Heart left ventricle (tissue), 16 donors: ENCODE results near the gene CBX2. TPM values are rescaled to one million over a fixed set of nuclear protein-coding genes. Genes with fewer than 3 reads are reported as not detected.

Experiments
- ATAC-seq, 4 donors: fragments of 200-7000 bp; cut with Tn5 transposase; one replicate each; pipeline ENCODE4 v1.9.1; 2020 to 2022; ENCODE audit warnings: moderate library complexity in 4 of 4, mild to moderate bottlenecking in 3 of 4, moderate number of reproducible peaks in 1 of 4
- DNase-seq, 5 donors: peaks; one replicate each; pipeline ENCODE4 v3.0.0-alpha.2; 2020
- H3K27ac ChIP-seq, 12 donors: fragments of 200-600 bp; sonication (generic) in 4 of 12; one replicate each; pipeline versions ENCODE4 v1.5.0 to v1.8.0; 2016 to 2022; ENCODE audit warnings: mild to moderate bottlenecking in 2 of 12
- H3K27me3 ChIP-seq, 9 donors: fragments of 200-600 bp; sonication (generic) in 2 of 9; one replicate each; pipeline versions ENCODE4 v1.5.1 to v1.8.0; 2016 to 2022; ENCODE audit warnings: mild to moderate bottlenecking in 3 of 9
- H3K36me3 ChIP-seq, 9 donors: fragments of 200-600 bp; sonication (generic) in 2 of 9; one replicate each; pipeline versions ENCODE4 v1.5.0 to v1.8.0; 2018 to 2022; ENCODE audit warnings: mild to moderate bottlenecking in 2 of 9
- H3K4me1 ChIP-seq, 12 donors: fragments of 200-600 bp; sonication (generic) in 4 of 12; one replicate each; pipeline versions ENCODE4 v1.5.0 to v1.8.0; 2016 to 2022; ENCODE audit warnings: mild to moderate bottlenecking in 3 of 12
- H3K4me3 ChIP-seq, 12 donors: fragments of 200-600 bp; sonication (generic) in 4 of 12; one replicate each; pipeline versions ENCODE4 v1.5.0 to v1.8.0; 2017 to 2022; ENCODE audit warnings: mild to moderate bottlenecking in 9 of 12, moderate library complexity in 4 of 12
- H3K9me3 ChIP-seq, 12 donors: fragments of 200-600 bp; sonication (generic) in 4 of 12; one replicate each; pipeline versions ENCODE4 v1.5.0 to v1.8.0; 2016 to 2022; ENCODE audit warnings: mild to moderate bottlenecking in 1 of 12
- POLR2A ChIP-seq, 2 donors: fragments of 450-650 bp; IDR thresholded peaks; one replicate each; pipeline ENCODE4 v1.6.1; 2017; ENCODE audit warnings: antibody characterized with exemption in 2 of 2, mild to moderate bottlenecking in 2 of 2, moderate library complexity in 2 of 2
- WGBS, 4 donors: extraction: QIAGEN DNeasy Blood & Tissue Kit in 2 of 4; methylation state at CpG; one replicate each; pipeline versions ENCODE4 v1.1.5 to v1.1.7; 2013 to 2018; 5-methylcytosine and 5-hydroxymethylcytosine counted together
- intact Hi-C, 10 donors: fragments of 100-400 bp; cut with DNase I; formaldehyde crosslinking; loops; one replicate each; pipeline versions ENCODE4 v1.11.1 to v1.14.2; 2022
- polyA plus RNA-seq, 2 donors: library from polyadenylated mRNA; stranded (reverse); fragments of 200-250 nt; gene quantifications; one replicate each; pipeline ENCODE4 v1.2.3, GENCODE V29; 2013
- total RNA-seq, 9 donors: library from RNA; depleted of rRNA in 2 of 9; stranded (reverse); fragments of >200 nt in 2 of 9; fragmentation: NEBNext Ultra II Directional in 3 of 9; extraction: Animal tissue kit (Norgen Biotek cat#: 25700) in 3 of 9; gene quantifications; one replicate each; pipeline versions ENCODE4 v1.1.0 to v1.2.4, GENCODE V29; 2016 to 2023
- TF ChIP-seq, protein P1 (sequence below), 12 donors: fragments of 200-600 bp; sonication (generic) in 4 of 12; IDR thresholded peaks; one replicate each; pipeline versions ENCODE4 v1.5.0 to v1.8.0; 2018 to 2022; ENCODE audit warnings: antibody characterized with exemption in 12 of 12, mild to moderate bottlenecking in 5 of 12
- donor health status: ischemic (EF 13 %, LVEDD 7.1; RV severe dilation, severe dysfunction).
- donor health status: healthy with polysubstance abuse.
- donor health status: DM: no; HTN: yes; CAD: no.
- donor health status: DM: no; HTN: no; CAD: no.
- donor health status: ischemic (EF 25% LVEDD 6.9; RV normal size, moderate dysfunction).
- donor health status: ischemic (EF 25% LVEDD 5.7; RV mildly dilated, moderate dysfunction).
- donor health status: healthy.
- donor health status: DM: yes; HTN: yes; CAD: no.
- donor health status: ischemic (EF 35%, LVEDD 5.7; RV mildly dilated, moderate dysfunction).
- donor health status: nonischemic (EF 11% LVEDD 7.7; RV severe dilation, severe dysfunction).
- donor health status: DM: yes; HTN: yes; CAD: no.
- donor health status: PGD.
- donor health status: ischemic (EF 29% LVEDD 5.4; RV normal size, mild dysfunction).
- donor health status: nonischemic (EF 23%, LVEDD 6.1; RV moderate dilation, normal function).

Gene CBX2
- total and polyA plus RNA-seq, 11 donors = 2.4 to 4.3 (median 3.1) TPM

DNA sequence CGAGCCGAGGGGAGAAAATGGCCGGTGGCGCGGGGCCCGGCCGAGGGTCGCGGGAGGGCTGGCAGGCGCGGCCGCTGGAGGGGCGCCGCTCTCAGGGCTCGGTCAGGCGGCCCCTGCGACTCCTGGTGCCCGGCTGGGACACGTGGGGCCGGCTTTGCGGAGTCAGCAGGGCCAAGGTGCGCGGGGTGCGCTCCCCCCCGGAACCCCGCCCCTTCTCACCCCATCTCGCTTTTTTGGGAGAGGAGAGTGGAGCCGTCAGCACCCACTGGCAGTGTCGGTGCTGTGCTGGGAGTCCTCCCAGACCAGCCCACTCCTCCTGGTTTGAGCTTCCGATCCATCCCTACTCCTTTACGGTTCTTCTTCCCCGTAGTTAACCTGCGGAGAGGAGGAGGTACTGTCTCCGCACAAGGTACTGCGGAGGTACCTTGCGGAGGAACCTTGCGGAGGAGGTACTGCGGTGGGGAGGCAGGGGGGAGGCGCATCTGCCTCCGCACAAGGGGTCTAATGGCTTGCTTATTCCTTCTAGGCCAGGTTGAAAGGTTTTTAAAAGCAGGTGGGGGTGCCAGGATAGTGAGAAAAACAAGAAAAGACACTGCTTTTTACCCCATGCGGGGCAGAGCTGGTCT, 38.0 kb downstream of the CBX2 start:
- Histone ChIP-seq H3K4me3 (no peak overlapping the region), H3K9me3 (no peaks in the 10 kb centered on the region), H3K36me3 (no peaks in the 10 kb centered on the region), H3K27me3 (peaks cover 42 to 70% (median 53%) of the 10 kb centered on the region in 9 donors), H3K27ac (no peak overlapping the region), H3K4me1 (peaks cover 4 to 65% (median 38%) of the 10 kb centered on the region in 12 donors)
- ATAC-seq (no peak), DNase-seq (no peak)
- intact Hi-C loops = loop anchor here in 1 of 10 donors (5.0 kb wide), 1 partner anchor 56 kb away; no protein-coding TSS in a partner anchor
- TF ChIP-seq POLR2A (IDR thresholded peaks at IDR 0.05) = no peak
- TF ChIP-seq, protein P1, sequence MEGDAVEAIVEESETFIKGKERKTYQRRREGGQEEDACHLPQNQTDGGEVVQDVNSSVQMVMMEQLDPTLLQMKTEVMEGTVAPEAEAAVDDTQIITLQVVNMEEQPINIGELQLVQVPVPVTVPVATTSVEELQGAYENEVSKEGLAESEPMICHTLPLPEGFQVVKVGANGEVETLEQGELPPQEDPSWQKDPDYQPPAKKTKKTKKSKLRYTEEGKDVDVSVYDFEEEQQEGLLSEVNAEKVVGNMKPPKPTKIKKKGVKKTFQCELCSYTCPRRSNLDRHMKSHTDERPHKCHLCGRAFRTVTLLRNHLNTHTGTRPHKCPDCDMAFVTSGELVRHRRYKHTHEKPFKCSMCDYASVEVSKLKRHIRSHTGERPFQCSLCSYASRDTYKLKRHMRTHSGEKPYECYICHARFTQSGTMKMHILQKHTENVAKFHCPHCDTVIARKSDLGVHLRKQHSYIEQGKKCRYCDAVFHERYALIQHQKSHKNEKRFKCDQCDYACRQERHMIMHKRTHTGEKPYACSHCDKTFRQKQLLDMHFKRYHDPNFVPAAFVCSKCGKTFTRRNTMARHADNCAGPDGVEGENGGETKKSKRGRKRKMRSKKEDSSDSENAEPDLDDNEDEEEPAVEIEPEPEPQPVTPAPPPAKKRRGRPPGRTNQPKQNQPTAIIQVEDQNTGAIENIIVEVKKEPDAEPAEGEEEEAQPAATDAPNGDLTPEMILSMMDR (IDR thresholded peaks at IDR 0.05) = no peak
- 57 to 83% (median 68%) methylated on average over 20 to 41 of the region's 41 CpGs for whole genome bisulfite sequencing, 4 donors

DNA sequence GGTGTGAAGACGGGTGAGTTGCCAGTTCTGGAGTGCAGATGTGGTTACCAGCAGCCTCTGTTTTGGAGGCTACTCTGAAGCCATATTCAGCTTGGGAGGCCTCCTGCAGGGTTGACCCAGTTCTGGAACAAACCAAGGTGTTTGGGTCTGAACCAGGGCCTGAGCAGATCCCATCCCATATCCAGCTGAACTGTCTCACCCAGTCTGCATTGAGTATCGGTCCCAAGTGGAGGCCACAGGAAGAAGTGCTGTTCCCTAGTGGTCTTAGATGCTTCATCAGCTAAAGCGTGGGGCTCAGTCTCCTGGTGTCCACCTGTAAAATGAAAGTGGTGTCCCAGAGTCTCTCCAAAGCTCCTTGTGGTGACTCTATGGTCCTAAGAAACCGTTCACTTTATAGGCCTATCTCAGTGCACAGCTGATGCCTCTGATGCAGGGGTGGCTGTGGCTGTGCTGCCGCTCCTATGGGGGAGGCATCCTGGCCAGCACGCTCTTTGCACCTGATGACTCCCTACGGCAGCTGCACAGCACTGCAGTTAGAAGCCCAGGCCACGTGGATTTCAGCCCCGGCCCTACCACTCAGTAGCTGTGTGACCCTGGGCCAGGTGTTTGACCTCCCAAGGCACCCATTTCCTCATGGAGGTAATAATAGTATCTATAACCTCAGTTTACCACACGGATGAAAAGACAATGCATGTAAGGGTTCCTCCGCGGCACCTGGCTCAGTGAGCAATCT, 40.2 kb downstream of the CBX2 start:
- no peak for ATAC-seq
- Histone ChIP-seq H3K27me3 (peaks cover 19 to 48% (median 32%) of the 10 kb centered on the region in 9 donors), H3K4me3 (no peak overlapping the region), H3K36me3 (no peaks in the 10 kb centered on the region), H3K27ac (no peak overlapping the region), H3K9me3 (no peaks in the 10 kb centered on the region), H3K4me1 (peaks cover 4 to 43% (median 19%) of the 10 kb centered on the region in 12 donors)
- WGBS, 4 donors = 89 to 94% (median 91%) methylated on average over 12 of the region's 12 CpGs
- intact Hi-C loops = loop anchor here in 1 of 10 donors (5.0 kb wide), 1 partner anchor 54 kb away; no protein-coding TSS in a partner anchor
- no peak for TF ChIP-seq POLR2A (IDR thresholded peaks at IDR 0.05)
- TF ChIP-seq, protein P1 (IDR thresholded peaks at IDR 0.05) = no peak
- no peak for DNase-seq

DNA sequence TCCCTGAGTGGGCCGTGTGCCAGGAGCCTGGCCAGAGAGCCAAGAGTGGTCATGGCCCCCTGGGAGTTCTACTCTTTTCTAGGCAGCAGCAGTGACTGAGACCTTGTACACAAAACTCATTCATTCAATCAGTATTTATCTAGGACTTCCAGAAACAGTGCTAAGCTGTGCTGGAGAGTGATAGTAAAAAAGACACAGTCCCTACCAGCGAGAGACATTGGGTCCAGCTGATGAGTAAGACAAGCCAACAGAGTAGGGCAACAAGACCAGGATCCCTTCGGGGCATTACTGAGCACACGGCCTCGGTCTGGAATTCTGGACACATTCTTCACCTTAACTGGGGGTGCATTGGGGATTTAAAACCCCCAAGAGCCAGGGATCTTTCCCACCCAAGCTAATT, 41.1 kb downstream of the CBX2 start:
- H3K36me3 ChIP-seq = no peaks in the 10 kb centered on the region
- peaks cover 4 to 39% (median 16%) of the 10 kb centered on the region in 12 donors for H3K4me1 ChIP-seq
- no peak overlapping the region for H3K4me3 ChIP-seq
- no peak for ATAC-seq
- H3K27ac ChIP-seq = peak overlapping the region in 7 of 12 donors; percentile 34 to 68 (median 64)
- intact Hi-C loops = loop anchor here in 1 of 10 donors (5.0 kb wide), 1 partner anchor 53 kb away; no protein-coding TSS in a partner anchor
- no peak for TF ChIP-seq POLR2A (IDR thresholded peaks at IDR 0.05)
- TF ChIP-seq, protein P1 (IDR thresholded peaks at IDR 0.05) = no peak
- DNase-seq = no peak
- WGBS, 4 donors = 52 to 71% (median 60%) methylated on average over 5 of the region's 5 CpGs
- peaks cover 11 to 43% (median 26%) of the 10 kb centered on the region in 9 donors for H3K27me3 ChIP-seq
- H3K9me3 ChIP-seq = no peaks in the 10 kb centered on the region
